Spinal cord (tissue), 10 donors: ENCODE results near the gene FGF6. TPM values are rescaled to one million over a fixed set of nuclear protein-coding genes. Genes with fewer than 3 reads are reported as not detected.

ENCODE experiments used
- DNase-seq, 6 donors: peaks; one replicate each; pipeline versions ENCODE4 v3.0.0 to v3.0.0-alpha.2; 2013 to 2015; ENCODE audit warnings: low spot score in 6 of 6, low read depth in 4 of 6
- H3K27ac ChIP-seq: one replicate; pipeline ENCODE4 v1.5.1; 2013; ENCODE audit warnings: low read depth, low read length, control low read depth
- H3K27me3 ChIP-seq: one replicate; pipeline ENCODE4 v1.6.1; 2013; ENCODE audit warnings: low read length; ENCODE audit not compliant: control insufficient read depth, insufficient read depth
- H3K36me3 ChIP-seq: one replicate; pipeline ENCODE4 v1.6.1; 2013; ENCODE audit warnings: low read length; ENCODE audit not compliant: control insufficient read depth, insufficient read depth
- H3K4me1 ChIP-seq: one replicate; pipeline ENCODE4 v1.6.1; 2013; ENCODE audit warnings: low read length; ENCODE audit not compliant: control insufficient read depth, insufficient read depth
- H3K4me3 ChIP-seq: one replicate; pipeline ENCODE4 v1.5.1; 2013; ENCODE audit warnings: low read depth, low read length, control low read depth
- H3K9me3 ChIP-seq: one replicate; pipeline ENCODE4 v1.6.1; 2013; ENCODE audit warnings: low read length; ENCODE audit not compliant: control insufficient read depth, insufficient read depth
- WGBS: methylation state at CpG from one replicate; pipeline ENCODE4 v1.1.5; 2013; ENCODE audit warnings: missing lambda C conversion rate; ENCODE audit not compliant: insufficient coverage; 5-methylcytosine and 5-hydroxymethylcytosine counted together
- long read RNA-seq, 4 donors: transcript quantifications; one replicate each; lab custom pipeline, GENCODE V29; 2026
- polyA plus RNA-seq, 2 donors: library from polyadenylated mRNA; unstranded; fragments of 120-200 nt; gene quantifications; one replicate each; pipeline ENCODE4 v1.2.1, GENCODE V29; 2013; ENCODE audit not compliant: insufficient read length in 2 of 2
- total RNA-seq, 2 donors: library from RNA; depleted of rRNA in 1 of 2; stranded (reverse); fragments of 120-200 nt in 1 of 2; fragments of >200 nt in 1 of 2; gene quantifications; one replicate each; pipeline versions ENCODE4 v1.2.3 to v1.2.4, GENCODE V29; 2013 to 2014
- donor health status: healthy.

Gene FGF6, protein sequence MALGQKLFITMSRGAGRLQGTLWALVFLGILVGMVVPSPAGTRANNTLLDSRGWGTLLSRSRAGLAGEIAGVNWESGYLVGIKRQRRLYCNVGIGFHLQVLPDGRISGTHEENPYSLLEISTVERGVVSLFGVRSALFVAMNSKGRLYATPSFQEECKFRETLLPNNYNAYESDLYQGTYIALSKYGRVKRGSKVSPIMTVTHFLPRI
- total RNA-seq (not detected), polyA plus RNA-seq (not detected)
- long read RNA-seq, donor 1: 0 reads
- long read RNA-seq, donor 2: 0 reads
- long read RNA-seq, donor 3: 0 reads
- long read RNA-seq, donor 4: 0 reads

DNA sequence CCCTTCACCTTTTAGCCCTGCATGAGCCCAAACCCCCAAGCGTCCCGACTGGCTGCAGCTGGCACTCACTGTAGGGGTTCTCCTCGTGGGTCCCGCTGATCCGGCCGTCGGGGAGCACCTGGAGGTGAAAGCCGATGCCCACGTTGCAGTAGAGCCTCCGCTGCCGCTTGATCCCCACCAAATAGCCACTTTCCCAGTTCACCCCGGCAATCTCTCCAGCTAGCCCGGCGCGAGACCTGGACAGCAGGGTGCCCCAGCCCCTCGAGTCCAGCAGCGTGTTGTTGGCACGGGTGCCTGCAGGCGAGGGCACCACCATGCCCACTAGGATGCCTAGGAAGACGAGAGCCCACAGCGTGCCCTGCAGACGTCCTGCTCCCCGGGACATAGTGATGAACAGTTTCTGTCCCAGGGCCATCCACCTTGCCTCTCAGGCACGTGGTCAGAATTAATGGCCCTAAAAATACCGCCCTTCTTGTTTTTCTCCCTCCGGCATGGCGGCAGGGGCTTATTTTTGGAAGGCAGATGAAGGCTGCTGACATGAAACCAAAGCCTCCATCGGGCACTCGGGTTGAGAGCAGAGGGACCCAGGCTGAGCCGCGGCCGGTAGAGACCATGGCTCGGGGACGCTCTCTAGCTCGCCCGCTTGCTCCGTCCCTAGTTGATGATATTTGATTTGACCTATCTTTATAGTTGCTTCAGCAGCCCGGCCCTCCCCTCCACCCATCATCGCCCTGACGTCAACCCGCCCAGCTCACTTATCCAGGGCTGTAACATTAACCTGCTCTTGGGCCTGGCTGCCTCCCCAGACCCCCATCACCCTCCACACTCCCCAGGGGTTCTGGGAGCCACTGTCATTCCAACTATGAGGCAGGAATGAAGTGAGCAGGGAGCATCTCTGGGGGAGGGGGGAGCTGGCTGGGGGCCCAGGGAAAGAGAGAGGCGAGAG, at the start of gene FGF6:
TSS of gene FGF6 (minus strand) at position 660 of the 946 bp plus-strand sequence. CDS start at position 415, 245 bp downstream.
- Histone ChIP-seq H3K4me1 (peaks cover 12% of the 10 kb centered on the region), H3K4me3 (no peak within 1 kb of the TSS), H3K9me3 (no peaks in the 10 kb centered on the region), H3K27ac (no peak within 1 kb of the TSS), H3K36me3 (no peaks in the 10 kb centered on the region), H3K27me3 (no peaks in the 10 kb centered on the region)
- DNase-seq: no peak
- 86% methylated on average over 32 of the region's 42 CpGs for WGBS

DNA sequence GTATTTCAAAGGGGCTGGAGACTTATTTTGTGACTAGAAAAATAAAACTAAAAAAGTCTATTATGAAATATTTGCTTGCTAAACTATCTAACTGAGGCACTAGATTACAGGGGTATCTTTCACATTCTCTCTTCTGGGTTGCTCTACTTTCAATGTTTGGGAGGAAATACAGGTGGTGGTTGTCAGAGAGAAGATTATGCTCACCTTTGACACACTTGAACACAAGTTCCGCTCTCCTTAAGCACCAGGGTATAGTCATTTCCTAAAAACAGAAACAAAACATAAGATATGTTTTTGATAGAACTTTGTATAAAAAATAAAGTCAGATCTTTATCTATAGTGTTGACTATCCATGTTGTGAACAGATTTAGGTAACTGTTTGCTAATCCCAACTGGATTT, 45.4 kb upstream of the FGF6 start:
- no CpG with 5 or more reads among the region's 1 CpG for WGBS
- no peaks in the 10 kb centered on the region for H3K9me3 ChIP-seq
- H3K27me3 ChIP-seq: no peaks in the 10 kb centered on the region
- H3K27ac ChIP-seq: no peak overlapping the region
- no peak for DNase-seq
- H3K4me1 ChIP-seq: no peaks in the 10 kb centered on the region
- no peaks in the 10 kb centered on the region for H3K36me3 ChIP-seq
- H3K4me3 ChIP-seq: no peak overlapping the region

DNA sequence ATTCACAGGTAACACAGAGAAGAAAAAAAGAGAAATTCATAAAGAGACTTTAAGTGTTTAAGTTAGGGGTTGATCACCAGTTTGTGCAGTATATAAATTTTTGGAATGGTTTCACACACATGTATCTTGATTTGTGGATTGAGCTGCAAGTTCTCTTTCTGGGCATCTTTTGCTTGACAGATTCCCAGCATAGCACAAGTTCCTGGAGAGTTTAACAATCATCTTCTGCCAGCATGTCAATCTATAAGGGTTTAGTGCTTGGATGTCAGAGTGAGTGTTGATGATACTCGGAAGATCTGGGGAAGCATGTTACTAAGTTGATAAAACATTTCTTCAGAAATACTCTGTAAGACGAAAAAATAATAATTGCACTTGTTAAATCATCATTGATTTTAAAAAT, 43.9 kb upstream of the FGF6 start:
- Histone ChIP-seq H3K4me1 (no peaks in the 10 kb centered on the region), H3K27me3 (no peaks in the 10 kb centered on the region), H3K36me3 (no peaks in the 10 kb centered on the region), H3K9me3 (no peaks in the 10 kb centered on the region), H3K4me3 (no peak overlapping the region), H3K27ac (no peak overlapping the region)
- WGBS: no CpG with 5 or more reads among the region's 2 CpGs
- peak in 1 of 6 donors; percentile 64 for DNase-seq

DNA sequence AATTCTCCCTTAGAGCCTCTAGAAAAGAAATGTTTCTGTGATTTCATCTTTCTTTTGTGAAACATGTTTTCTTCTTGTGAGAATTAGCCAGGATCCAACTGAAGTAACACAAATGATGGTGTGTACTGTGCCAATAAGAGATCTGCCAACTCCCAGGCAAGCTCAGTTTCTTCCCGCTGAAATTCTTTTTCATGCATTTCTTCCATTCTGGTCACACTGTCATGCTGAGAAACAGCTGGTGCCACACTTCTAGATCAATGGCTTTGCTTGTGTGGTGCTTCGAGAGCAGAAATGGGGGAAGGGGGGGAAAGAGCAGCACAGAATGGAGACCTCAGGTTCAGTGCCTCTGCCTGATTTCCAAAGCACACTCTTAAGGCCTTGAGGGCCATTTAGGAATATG, 41.4 kb upstream of the FGF6 start:
- WGBS: 0% methylated on average over 1 of the region's 2 CpGs
- Histone ChIP-seq H3K9me3 (no peaks in the 10 kb centered on the region), H3K36me3 (no peaks in the 10 kb centered on the region), H3K27ac (no peak overlapping the region), H3K27me3 (no peaks in the 10 kb centered on the region), H3K4me3 (no peak overlapping the region), H3K4me1 (no peaks in the 10 kb centered on the region)
- peak; percentile 21 to 87 (median 42) for DNase-seq

GRCh38 chr12:4486049-4486699, 40.6 kb upstream of the FGF6 start:
- no peak overlapping the region for H3K27ac ChIP-seq
- H3K4me1 ChIP-seq: no peaks in the 10 kb centered on the region
- H3K4me3 ChIP-seq: no peak overlapping the region
- no peaks in the 10 kb centered on the region for H3K36me3 ChIP-seq
- WGBS: no CpG with 5 or more reads among the region's 4 CpGs
- DNase-seq: peak in 1 of 6 donors; percentile 19
- no peaks in the 10 kb centered on the region for H3K9me3 ChIP-seq
- no peaks in the 10 kb centered on the region for H3K27me3 ChIP-seq

- DNase-seq: no peak
- Histone ChIP-seq H3K9me3 (no peaks in the 10 kb centered on the region), H3K4me1 (no peaks in the 10 kb centered on the region), H3K4me3 (no peak overlapping the region), H3K36me3 (no peaks in the 10 kb centered on the region), H3K27me3 (no peaks in the 10 kb centered on the region), H3K27ac (no peak overlapping the region)
- 95% methylated on average over 3 of the region's 4 CpGs for WGBS
Observed at GRCh38 chr12:4483885-4484823, 38.5 kb upstream of the FGF6 start.

DNA sequence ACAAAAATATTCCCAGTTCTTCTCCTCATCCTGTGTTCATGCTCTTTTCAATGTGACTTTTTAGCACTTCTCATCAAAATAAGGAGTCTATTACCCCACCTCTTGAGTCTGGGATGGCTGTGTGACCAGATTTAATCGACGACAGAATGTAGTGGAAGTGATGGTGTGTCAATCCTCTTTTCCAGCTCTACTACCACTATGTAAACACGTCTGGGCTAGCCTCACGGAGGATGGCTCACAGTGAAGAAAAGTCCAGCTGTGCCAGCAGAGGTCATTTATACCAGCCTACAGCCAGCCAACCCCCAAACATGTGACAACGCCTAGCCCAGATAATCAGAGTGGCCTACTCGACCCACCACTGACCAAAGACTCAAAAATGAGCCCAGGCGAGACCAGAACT, 37.3 kb upstream of the FGF6 start:
- H3K36me3 ChIP-seq: no peaks in the 10 kb centered on the region
- no peak overlapping the region for H3K27ac ChIP-seq
- 83% methylated on average over 3 of the region's 7 CpGs for WGBS
- H3K27me3 ChIP-seq: no peaks in the 10 kb centered on the region
- H3K4me1 ChIP-seq: no peaks in the 10 kb centered on the region
- H3K9me3 ChIP-seq: peaks cover 4% of the 10 kb centered on the region
- DNase-seq: no peak
- no peak overlapping the region for H3K4me3 ChIP-seq

DNA sequence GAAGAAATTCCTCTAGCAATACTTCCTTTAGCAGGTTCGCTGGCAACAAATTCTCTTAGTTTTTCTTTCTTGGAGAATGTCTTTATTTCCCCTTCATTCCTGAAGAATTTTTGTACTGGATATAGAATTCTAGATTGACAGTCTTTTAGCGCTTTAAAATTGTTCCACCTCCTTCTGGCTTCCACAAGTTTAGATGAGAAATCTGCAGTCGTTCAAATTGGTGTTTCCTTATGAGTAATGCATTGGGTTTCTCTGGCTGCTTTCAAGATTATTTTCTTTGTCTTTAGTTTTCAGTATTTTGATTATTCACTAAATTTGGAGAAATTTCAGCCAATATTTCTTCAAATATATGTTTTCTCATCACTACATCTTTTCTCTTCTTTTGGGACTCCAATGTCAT, 33.3 kb upstream of the FGF6 start:
- Histone ChIP-seq H3K4me1 (no peaks in the 10 kb centered on the region), H3K27ac (no peak overlapping the region), H3K27me3 (no peaks in the 10 kb centered on the region), H3K9me3 (peaks cover 4% of the 10 kb centered on the region), H3K4me3 (no peak overlapping the region), H3K36me3 (no peaks in the 10 kb centered on the region)
- DNase-seq: no peak
- no CpG with 5 or more reads among the region's 3 CpGs for WGBS

GRCh38 chr12:4477129-4477528, 31.5 kb upstream of the FGF6 start:
- Histone ChIP-seq H3K36me3 (no peaks in the 10 kb centered on the region), H3K4me1 (no peaks in the 10 kb centered on the region), H3K27me3 (no peaks in the 10 kb centered on the region), H3K4me3 (no peak overlapping the region), H3K9me3 (peaks cover 4% of the 10 kb centered on the region), H3K27ac (no peak overlapping the region)
- 50% methylated on average over 1 of the region's 2 CpGs for whole genome bisulfite sequencing
- DNase-seq: no peak
